DND-41 (cell line): ENCODE data around the gene AQP2.

Source experiments
- EZH2 ChIP-seq: IDR thresholded peaks from 3 replicates; pipeline ENCODE4 v1.6.1; 2012; ENCODE audit warnings: borderline replicate concordance, low read depth, mild to moderate bottlenecking, moderate library complexity, low read length, inconsistent platforms; ENCODE audit not compliant: severe bottlenecking
- TF ChIP-seq, protein P1 (sequence below): IDR thresholded peaks from 2 replicates; pipeline ENCODE4 v1.5.1; 2012; ENCODE audit warnings: borderline replicate concordance, low read length, moderate library complexity, mild to moderate bottlenecking; ENCODE audit not compliant: poor library complexity, severe bottlenecking; ENCODE audit errors: extremely low read depth

DNA sequence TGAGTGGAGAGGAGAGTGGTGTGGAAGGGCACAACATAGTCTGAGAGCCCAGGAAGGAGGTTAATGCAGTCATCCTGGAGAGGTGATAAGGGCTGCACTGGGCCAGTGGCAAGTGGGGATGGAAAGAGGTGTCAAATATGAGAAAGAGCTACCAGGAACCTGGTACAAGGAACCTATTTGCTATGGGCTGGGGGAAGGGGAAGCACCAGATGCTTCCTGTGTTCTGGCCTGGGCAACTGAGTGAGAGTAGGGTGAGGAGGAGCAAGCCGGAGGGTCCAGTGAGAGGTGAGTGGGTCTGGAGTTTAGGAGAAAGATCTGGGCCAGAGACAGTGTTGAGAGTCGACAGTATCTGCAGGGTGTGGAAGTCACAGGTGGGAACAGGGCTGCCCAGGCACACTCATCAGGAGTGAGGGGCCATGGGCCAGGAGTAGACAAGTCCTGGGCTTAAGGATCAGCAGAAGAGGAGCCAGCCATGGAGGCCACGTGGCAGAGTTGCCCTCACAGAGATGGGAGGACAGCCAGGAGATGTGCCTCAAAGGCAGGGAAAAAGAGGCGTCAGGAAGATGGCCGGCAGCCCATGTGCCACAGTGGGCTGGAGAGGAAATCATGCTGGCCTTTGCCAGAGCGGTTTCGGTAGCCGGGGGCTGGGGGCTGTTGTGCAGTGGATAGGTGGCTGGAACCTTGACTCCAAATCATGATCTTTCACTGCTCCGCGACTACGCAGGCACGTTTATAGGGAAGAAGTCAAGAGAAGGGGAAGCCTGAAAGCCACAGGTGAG lies 19.3 kb downstream of the AQP2 start:
- TF ChIP-seq EZH2 = no peak
- TF ChIP-seq, protein P1, sequence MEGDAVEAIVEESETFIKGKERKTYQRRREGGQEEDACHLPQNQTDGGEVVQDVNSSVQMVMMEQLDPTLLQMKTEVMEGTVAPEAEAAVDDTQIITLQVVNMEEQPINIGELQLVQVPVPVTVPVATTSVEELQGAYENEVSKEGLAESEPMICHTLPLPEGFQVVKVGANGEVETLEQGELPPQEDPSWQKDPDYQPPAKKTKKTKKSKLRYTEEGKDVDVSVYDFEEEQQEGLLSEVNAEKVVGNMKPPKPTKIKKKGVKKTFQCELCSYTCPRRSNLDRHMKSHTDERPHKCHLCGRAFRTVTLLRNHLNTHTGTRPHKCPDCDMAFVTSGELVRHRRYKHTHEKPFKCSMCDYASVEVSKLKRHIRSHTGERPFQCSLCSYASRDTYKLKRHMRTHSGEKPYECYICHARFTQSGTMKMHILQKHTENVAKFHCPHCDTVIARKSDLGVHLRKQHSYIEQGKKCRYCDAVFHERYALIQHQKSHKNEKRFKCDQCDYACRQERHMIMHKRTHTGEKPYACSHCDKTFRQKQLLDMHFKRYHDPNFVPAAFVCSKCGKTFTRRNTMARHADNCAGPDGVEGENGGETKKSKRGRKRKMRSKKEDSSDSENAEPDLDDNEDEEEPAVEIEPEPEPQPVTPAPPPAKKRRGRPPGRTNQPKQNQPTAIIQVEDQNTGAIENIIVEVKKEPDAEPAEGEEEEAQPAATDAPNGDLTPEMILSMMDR = no peak
